K562 (cell line): ENCODE measurements around the gene PTGIR. TPM values are rescaled to one million over a fixed set of nuclear protein-coding genes. Genes with fewer than 3 reads are reported as not detected.
A peak's percentile ranks its signal among the peaks of the same experiment; 100 is the strongest.

ENCODE experiments used
- CBX1 ChIP-seq: sonication (generic); IDR thresholded peaks from 2 replicates; pipeline ENCODE4 v1.6.1; 2016; ENCODE audit warnings: antibody characterized with exemption, low read depth, mild to moderate bottlenecking
- CBX8 ChIP-seq: fragments of 200-600 bp; sonication (generic); IDR thresholded peaks from 2 replicates; pipeline ENCODE4 v1.6.1; 2012; ENCODE audit warnings: borderline replicate concordance, mixed run types, low read depth, mild to moderate bottlenecking, moderate library complexity, mixed read lengths, low read length, control low read depth, inconsistent platforms; ENCODE audit not compliant: poor library complexity, severe bottlenecking; ENCODE audit errors: extremely low read depth
- EP300 ChIP-seq: IDR thresholded peaks from 2 replicates; pipeline ENCODE4 v1.6.1; 2012; ENCODE audit warnings: low read length, improper control_type of control experiment
- GATA2 ChIP-seq: sonication (generic); formaldehyde crosslinking; IDR thresholded peaks from 2 replicates; pipeline ENCODE4 v1.4.0; 2020; ENCODE audit warnings: mild to moderate bottlenecking, missing genetic modification reagents
- ID3 ChIP-seq, 2 experiments: fragments of 250-450 bp in 1 of 2; fragments of 450-650 bp in 1 of 2; sonication (Bioruptor Pico) in 1 of 2; IDR thresholded peaks; 2 replicates each; pipeline versions ENCODE4 v1.6.1 to v1.8.0; 2016 to 2021; ENCODE audit warnings: mild to moderate bottlenecking in 2 of 2, moderate library complexity in 2 of 2, missing compliant biosample characterization in 1 of 2, missing genetic modification characterization in 1 of 2
- MAX ChIP-seq: sonication (generic); formaldehyde crosslinking; IDR thresholded peaks from 2 replicates; pipeline ENCODE4 v1.9.0; 2022; ENCODE audit warnings: mild to moderate bottlenecking, missing genetic modification reagents
- MAZ ChIP-seq, 2 experiments: fragments of 450-650 bp in 1 of 2; sonication (generic) in 1 of 2; formaldehyde crosslinking; IDR thresholded peaks in 1 of 2; conservative IDR thresholded peaks in 1 of 2; 2 replicates each; pipeline versions ENCODE4 v1.4.0 to v1.5.0; 2020; ENCODE audit warnings: mild to moderate bottlenecking in 1 of 2, missing genetic modification reagents in 1 of 2
- MLLT1 ChIP-seq, 2 experiments: fragments of 450-650 bp; IDR thresholded peaks; 2 replicates each; pipeline ENCODE4 v1.6.1; 2016
- MTA3 ChIP-seq: fragments of 450-650 bp; formaldehyde crosslinking; IDR thresholded peaks from 2 replicates; pipeline ENCODE4 v1.6.1; 2017; ENCODE audit warnings: mild to moderate bottlenecking, borderline replicate concordance
- NCOR1 ChIP-seq: fragments of 450-650 bp; IDR thresholded peaks from 2 replicates; pipeline ENCODE4 v1.6.1; 2016; ENCODE audit warnings: mild to moderate bottlenecking, moderate library complexity
- NFE2 ChIP-seq: IDR thresholded peaks from 2 replicates; pipeline ENCODE4 v1.6.1; 2014; ENCODE audit warnings: antibody characterized with exemption, low read depth
- NFIC ChIP-seq: fragments of 450-650 bp; IDR thresholded peaks from 2 replicates; pipeline ENCODE4 v1.6.1; 2017; ENCODE audit warnings: mild to moderate bottlenecking, inconsistent platforms
- RBBP5 ChIP-seq: fragments of 200-600 bp; sonication (generic); IDR thresholded peaks from 2 replicates; pipeline ENCODE4 v1.6.1; 2012; ENCODE audit warnings: borderline replicate concordance, mild to moderate bottlenecking, low read length, control low read depth, inconsistent platforms; ENCODE audit not compliant: insufficient read depth, poor library complexity, severe bottlenecking
- RBFOX2 ChIP-seq: fragments of 200-400 bp; formaldehyde crosslinking; IDR thresholded peaks from 2 replicates; pipeline ENCODE4 v1.6.1; 2017; ENCODE audit warnings: low read depth, mild to moderate bottlenecking, low read length, moderate library complexity
- ZBED1 ChIP-seq: IDR thresholded peaks from 2 replicates; pipeline ENCODE4 v1.6.1; 2014
- ZBTB2 ChIP-seq: fragments of 450-650 bp; IDR thresholded peaks from 2 replicates; pipeline ENCODE4 v1.6.1; 2016; ENCODE audit warnings: antibody characterized with exemption
- ZBTB33 ChIP-seq: sonication (generic); formaldehyde crosslinking; IDR thresholded peaks from 2 replicates; pipeline ENCODE4 v1.8.1; 2023; ENCODE audit warnings: mild to moderate bottlenecking, missing genetic modification reagents
- ZBTB9 ChIP-seq: fragments of 450-650 bp; formaldehyde crosslinking; IDR thresholded peaks from 2 replicates; pipeline ENCODE4 v1.4.0; 2020; ENCODE audit warnings: mild to moderate bottlenecking, moderate library complexity
- ZNF311 ChIP-seq: fragments of 250-450 bp; sonication (Bioruptor Pico); IDR thresholded peaks from 2 replicates; pipeline ENCODE4 v1.4.0; 2020; ENCODE audit warnings: mild to moderate bottlenecking, moderate library complexity
- polyA plus RNA-seq, 8 experiments: library from polyadenylated mRNA; depleted of rRNA in 4 of 8; stranded (reverse) in 5 of 8; unstranded in 3 of 8; fragments of >200 nt; fragmentation: Nextera tagmentation in 2 of 8; fragmentation: Illumina TruSeq in 1 of 8; extraction: Ambion mirVana in 2 of 8; extraction: Trizol in 1 of 8; gene quantifications; 2 replicates each; pipeline versions ENCODE4 v1.2.1 to v1.2.3, GENCODE V29; 2011 to 2014; ENCODE audit warnings: inconsistent platforms in 1 of 8, missing spikeins in 1 of 8
- total RNA-seq, 7 experiments: library from RNA; depleted of rRNA in 6 of 7; stranded (reverse); fragments of >200 nt in 6 of 7; fragmentation: Illumina TruSeq in 2 of 7; extraction: Trizol in 2 of 7; gene quantifications; 2 replicates each; pipeline versions ENCODE4 v1.2.1 to v1.2.3, GENCODE V29; 2011 to 2021; ENCODE audit warnings: low replicate concordance in 1 of 7

PTGIR gene
- total and polyA plus RNA-seq, 9 of the 15 experiments (the other 6 are each of a cell fraction or from before 2014, with no cell fraction given) = 0.11 to 3.4 (median 1.1) TPM; not detected in 1

- TF ChIP-seq ZBTB9 (CRISPR knock-in tag) (peak; percentile 35; the same call in 1 of the 2 replicates), RBBP5 (peak; percentile 24), RBFOX2 (peak; percentile 42; the same call in 1 of the 2 replicates), MAZ (CRISPR knock-in tag; conservative IDR thresholded peaks at IDR 0.05 in 1 of 2, IDR thresholded peaks at IDR 0.05 in 1 of 2) (peak in 1 of 2 experiments; percentile 43; a peak in 1 of 4 replicates), ZNF311 (CRISPR knock-in tag) (peak; percentile 41; the same call in 1 of the 2 replicates), NCOR1 (peak; percentile 77), CBX1 (peak; percentile 32; the same call in 1 of the 2 replicates), ID3 (CRISPR knock-in tag; IDR thresholded peaks at IDR 0.05) (no peak), ID3 (tag; IDR thresholded peaks at IDR 0.05) (peak; percentile 46; the same call in 1 of the 2 replicates), GATA2 (CRISPR knock-in tag) (peak; percentile 75), NFE2 (0 out of 2 replicates have a peak, but pooled peaks have one; percentile 5), MTA3 (peak; percentile 78), EP300 (0 out of 2 replicates have a peak, but pooled peaks have one; percentile 14), ZBED1 (no peak), MLLT1 (IDR thresholded peaks at IDR 0.05) (0 out of 4 replicates have a peak, but pooled peaks of 1 of the 2 experiments have one; percentile 33), CBX8 (no peak), NFIC (peak; percentile 55), ZBTB33 (CRISPR knock-in tag) (peak; percentile 88), MAX (CRISPR knock-in tag) (peak; percentile 82), ZBTB2 (peak; percentile 59; the same call in 1 of the 2 replicates)
Measured at GRCh38 chr19:46629546-46630025, 4.7 kb upstream of the PTGIR start (continued).
